Hepatocyte (in vitro differentiated cells): ENCODE results near the gene EIF3C. TPM values are rescaled to one million over a fixed set of nuclear protein-coding genes. Genes with fewer than 3 reads are reported as not detected.
"Not testable (repeated sequence)": the region's sequence is repeated elsewhere in the genome, so short reads cannot be mapped to it uniquely, and the experiment has no call there.

ENCODE experiments used
- DNase-seq: peaks from one replicate; pipeline ENCODE4 v3.0.0-alpha.2; 2016; ENCODE audit warnings: low spot score
- H2AFZ ChIP-seq: fragments of 200-600 bp; sonication (generic); 2 replicates; pipeline ENCODE4 v1.6.0; 2016; ENCODE audit warnings: antibody characterized with exemption, mild to moderate bottlenecking
- H3K27ac ChIP-seq: fragments of 200-600 bp; sonication (generic); 2 replicates; pipeline ENCODE4 v1.5.1; 2016; ENCODE audit warnings: mild to moderate bottlenecking
- H3K27me3 ChIP-seq: fragments of 200-600 bp; sonication (generic); 2 replicates; pipeline ENCODE4 v1.6.1; 2016
- H3K36me3 ChIP-seq: fragments of 200-600 bp; sonication (generic); replicated peaks from 2 replicates; pipeline ENCODE4 v1.5.1; 2016; ENCODE audit warnings: low read depth; ENCODE audit not compliant: insufficient read depth
- H3K4me1 ChIP-seq: fragments of 200-600 bp; sonication (generic); 2 replicates; pipeline ENCODE4 v1.5.1; 2016; ENCODE audit warnings: mild to moderate bottlenecking, moderate library complexity; ENCODE audit not compliant: insufficient read depth
- H3K4me2 ChIP-seq: fragments of 200-600 bp; sonication (generic); 2 replicates; pipeline ENCODE4 v1.6.0; 2016
- H3K4me3 ChIP-seq: fragments of 200-600 bp; sonication (generic); 2 replicates; pipeline ENCODE4 v1.5.1; 2016; ENCODE audit warnings: mild to moderate bottlenecking
- H3K79me2 ChIP-seq: fragments of 200-600 bp; sonication (generic); 2 replicates; pipeline ENCODE4 v1.6.0; 2017; ENCODE audit warnings: mild to moderate bottlenecking
- H3K9me2 ChIP-seq: fragments of 200-600 bp; sonication (generic); replicated peaks from 2 replicates; pipeline ENCODE4 v1.6.0; 2017; ENCODE audit warnings: mild to moderate bottlenecking; ENCODE audit not compliant: insufficient read depth
- H3K9me3 ChIP-seq: fragments of 200-600 bp; sonication (generic); 2 replicates; pipeline ENCODE4 v1.5.1; 2016; ENCODE audit warnings: low read depth, mild to moderate bottlenecking
- H4K20me1 ChIP-seq: fragments of 200-600 bp; sonication (generic); 2 replicates; pipeline ENCODE4 v1.6.0; 2016; ENCODE audit warnings: mild to moderate bottlenecking; ENCODE audit not compliant: insufficient read depth, poor library complexity, severe bottlenecking
- WGBS: methylation state at CpG from one replicate; pipeline ENCODE4 v1.1.6; 2016; ENCODE audit warnings: low lambda C conversion rate; ENCODE audit errors: missing lambda C conversion rate; 5-methylcytosine and 5-hydroxymethylcytosine counted together
- polyA plus RNA-seq: library from polyadenylated mRNA; unstranded; fragments of >200 nt; fragmentation: Nextera tagmentation; extraction: Ambion mirVana; gene quantifications from 2 replicates; pipeline ENCODE4 v1.2.1, GENCODE V29; 2016
- total RNA-seq: library from RNA; depleted of rRNA; stranded (reverse); fragments of >200 nt; gene quantifications from 2 replicates; pipeline ENCODE4 v1.2.3, GENCODE V29; 2014

The EIF3C gene
- total RNA-seq (130 and 170 TPM in 2 replicates), polyA plus RNA-seq (439 and 441 TPM in 2 replicates)

GRCh38 chr16:28711220-28712083 lies at the start of gene EIF3C:
EIF3C (plus strand) TSS chr16:28711464; CDS start chr16:28711687, 223 bp downstream.
- not testable (repeated sequence) for H4K20me1 ChIP-seq, H3K4me2 ChIP-seq, H3K79me2 ChIP-seq, DNase-seq, H3K27me3 ChIP-seq, H3K4me3 ChIP-seq, H2AFZ ChIP-seq, H3K36me3 ChIP-seq, H3K4me1 ChIP-seq, H3K27ac ChIP-seq, H3K9me2 ChIP-seq, H3K9me3 ChIP-seq
- WGBS = no CpG with 5 or more reads among the region's 66 CpGs

GRCh38 chr16:28666264-28666663 lies 45.0 kb upstream of the EIF3C start:
- H3K27ac ChIP-seq, H3K4me1 ChIP-seq, H3K9me2 ChIP-seq, H2AFZ ChIP-seq, H3K27me3 ChIP-seq, H4K20me1 ChIP-seq, H3K4me3 ChIP-seq, H3K79me2 ChIP-seq, H3K36me3 ChIP-seq, H3K9me3 ChIP-seq, DNase-seq, H3K4me2 ChIP-seq: not testable (repeated sequence)
- WGBS = 93% methylated on average over 11 of the region's 25 CpGs

GRCh38 chr16:28667480-28667879 lies 43.8 kb upstream of the EIF3C start:
- H3K79me2 ChIP-seq, DNase-seq, H3K9me2 ChIP-seq, H3K36me3 ChIP-seq, H4K20me1 ChIP-seq, H3K9me3 ChIP-seq, H3K27me3 ChIP-seq, H3K4me2 ChIP-seq, H2AFZ ChIP-seq, H3K27ac ChIP-seq, H3K4me3 ChIP-seq, H3K4me1 ChIP-seq: not testable (repeated sequence)
- no CpG with 5 or more reads among the region's 7 CpGs for whole genome bisulfite sequencing

- not testable (repeated sequence) for H3K79me2 ChIP-seq, H3K4me3 ChIP-seq, H3K4me2 ChIP-seq, H3K9me2 ChIP-seq, DNase-seq, H3K4me1 ChIP-seq, H2AFZ ChIP-seq, H3K9me3 ChIP-seq, H3K36me3 ChIP-seq, H3K27me3 ChIP-seq, H4K20me1 ChIP-seq, H3K27ac ChIP-seq
- WGBS = no CpG with 5 or more reads among the region's 4 CpGs
Measured at GRCh38 chr16:28668199-28668598, 43.1 kb upstream of the EIF3C start.

GRCh38 chr16:28688327-28688952 lies 22.8 kb upstream of the EIF3C start:
- H3K9me3 ChIP-seq, H4K20me1 ChIP-seq, H3K9me2 ChIP-seq, H3K36me3 ChIP-seq, H2AFZ ChIP-seq, H3K27me3 ChIP-seq, H3K4me3 ChIP-seq, H3K4me1 ChIP-seq, H3K79me2 ChIP-seq, H3K4me2 ChIP-seq, H3K27ac ChIP-seq, DNase-seq: not testable (repeated sequence)
- WGBS = no CpG with 5 or more reads among the region's 10 CpGs

- not testable (repeated sequence) for H3K4me1 ChIP-seq, H3K36me3 ChIP-seq, H3K27me3 ChIP-seq, H3K4me2 ChIP-seq, H3K79me2 ChIP-seq, DNase-seq, H3K27ac ChIP-seq, H3K9me3 ChIP-seq, H3K9me2 ChIP-seq, H2AFZ ChIP-seq, H3K4me3 ChIP-seq, H4K20me1 ChIP-seq
- no CpG with 5 or more reads among the region's 13 CpGs for WGBS
Measured at GRCh38 chr16:28689425-28689824, 21.8 kb upstream of the EIF3C start.

GRCh38 chr16:28691722-28692121 lies 19.5 kb upstream of the EIF3C start:
- not testable (repeated sequence) for H3K4me3 ChIP-seq, H3K9me3 ChIP-seq, H3K4me1 ChIP-seq, H3K79me2 ChIP-seq, H4K20me1 ChIP-seq, H3K4me2 ChIP-seq, H2AFZ ChIP-seq, H3K36me3 ChIP-seq, H3K27ac ChIP-seq, DNase-seq, H3K27me3 ChIP-seq, H3K9me2 ChIP-seq
- WGBS = 94% methylated on average over 2 of the region's 4 CpGs

GRCh38 chr16:28693257-28693950 lies 17.9 kb upstream of the EIF3C start:
- H3K27ac ChIP-seq, H3K9me2 ChIP-seq, H2AFZ ChIP-seq, H3K27me3 ChIP-seq, H4K20me1 ChIP-seq, H3K4me2 ChIP-seq, DNase-seq, H3K9me3 ChIP-seq, H3K36me3 ChIP-seq, H3K4me1 ChIP-seq, H3K4me3 ChIP-seq, H3K79me2 ChIP-seq: not testable (repeated sequence)
- WGBS = no CpG with 5 or more reads among the region's 11 CpGs
